ENCODE results near the gene LETM1.

GRCh38 chr4:1873291-1873690 is 17.3 kb upstream of the LETM1 start:
- TF ChIP-seq POLR2AphosphoS5 (IDR thresholded peaks at IDR 0.05; ENCODE audit: low read depth, low read length) (no peak), YY1 (IDR thresholded peaks at IDR 0.05; ENCODE audit: extremely low read depth, insufficient replicate concordance, low read depth, low read length) (no peak), SIN3A (IDR thresholded peaks at IDR 0.05; ENCODE audit: low read depth) (no peak), CBX3 (IDR thresholded peaks at IDR 0.05; ENCODE audit: low read depth) (no peak), EZH2phosphoT487 (IDR thresholded peaks at IDR 0.05; ENCODE audit: borderline replicate concordance) (no peak)
- TF ChIP-seq, protein P1, sequence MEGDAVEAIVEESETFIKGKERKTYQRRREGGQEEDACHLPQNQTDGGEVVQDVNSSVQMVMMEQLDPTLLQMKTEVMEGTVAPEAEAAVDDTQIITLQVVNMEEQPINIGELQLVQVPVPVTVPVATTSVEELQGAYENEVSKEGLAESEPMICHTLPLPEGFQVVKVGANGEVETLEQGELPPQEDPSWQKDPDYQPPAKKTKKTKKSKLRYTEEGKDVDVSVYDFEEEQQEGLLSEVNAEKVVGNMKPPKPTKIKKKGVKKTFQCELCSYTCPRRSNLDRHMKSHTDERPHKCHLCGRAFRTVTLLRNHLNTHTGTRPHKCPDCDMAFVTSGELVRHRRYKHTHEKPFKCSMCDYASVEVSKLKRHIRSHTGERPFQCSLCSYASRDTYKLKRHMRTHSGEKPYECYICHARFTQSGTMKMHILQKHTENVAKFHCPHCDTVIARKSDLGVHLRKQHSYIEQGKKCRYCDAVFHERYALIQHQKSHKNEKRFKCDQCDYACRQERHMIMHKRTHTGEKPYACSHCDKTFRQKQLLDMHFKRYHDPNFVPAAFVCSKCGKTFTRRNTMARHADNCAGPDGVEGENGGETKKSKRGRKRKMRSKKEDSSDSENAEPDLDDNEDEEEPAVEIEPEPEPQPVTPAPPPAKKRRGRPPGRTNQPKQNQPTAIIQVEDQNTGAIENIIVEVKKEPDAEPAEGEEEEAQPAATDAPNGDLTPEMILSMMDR (IDR thresholded peaks at IDR 0.05 in 2 of 3, conservative IDR thresholded peaks at IDR 0.05 in 1 of 3; ENCODE audit: borderline replicate concordance in 1 of 3, insufficient read depth in 1 of 3, low read depth in 2 of 3, low read length in 2 of 3): no peak
